Tibial nerve (tissue), 4 donors: ENCODE measurements around the gene TEC.

ENCODE experiments used
- EP300 ChIP-seq, 2 donors: sonication (generic); formaldehyde crosslinking; IDR thresholded peaks; one replicate each; pipeline ENCODE4 v1.6.1; 2017; ENCODE audit warnings: antibody characterized with exemption in 2 of 2, mild to moderate bottlenecking in 1 of 2
- POLR2A ChIP-seq, 2 donors: fragments of 450-650 bp; IDR thresholded peaks; one replicate each; pipeline ENCODE4 v1.6.1; 2017; ENCODE audit warnings: antibody characterized with exemption in 2 of 2, mild to moderate bottlenecking in 2 of 2, moderate library complexity in 2 of 2
- TF ChIP-seq, protein P1 (sequence below), 5 experiments: fragments of 200-600 bp in 3 of 5; fragments of 450-650 bp in 2 of 5; sonication (generic) in 3 of 5; IDR thresholded peaks; one replicate each; pipeline ENCODE4 v1.5.1; 2016 to 2019; ENCODE audit warnings: antibody characterized with exemption in 5 of 5, mild to moderate bottlenecking in 3 of 5, moderate library complexity in 2 of 5

DNA sequence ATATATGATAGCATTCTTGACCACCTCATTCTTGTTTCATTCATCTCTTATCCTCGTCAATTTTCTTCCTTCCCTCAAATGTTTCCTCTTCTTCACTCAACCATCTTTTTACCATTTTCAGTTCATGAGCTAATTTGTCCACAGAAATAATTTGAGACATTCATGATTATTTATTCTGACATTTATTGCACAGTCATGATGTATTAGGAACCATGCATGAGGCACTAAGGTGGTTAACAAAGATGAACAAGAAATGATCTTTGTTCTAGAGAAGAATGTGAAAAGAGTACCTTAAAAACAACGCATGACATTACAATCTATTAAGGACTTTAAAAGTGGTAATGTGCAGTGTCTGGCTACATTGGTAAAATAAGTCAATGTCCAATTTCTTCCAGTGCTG is 27.9 kb downstream of the TEC start:
- TF ChIP-seq, protein P1, sequence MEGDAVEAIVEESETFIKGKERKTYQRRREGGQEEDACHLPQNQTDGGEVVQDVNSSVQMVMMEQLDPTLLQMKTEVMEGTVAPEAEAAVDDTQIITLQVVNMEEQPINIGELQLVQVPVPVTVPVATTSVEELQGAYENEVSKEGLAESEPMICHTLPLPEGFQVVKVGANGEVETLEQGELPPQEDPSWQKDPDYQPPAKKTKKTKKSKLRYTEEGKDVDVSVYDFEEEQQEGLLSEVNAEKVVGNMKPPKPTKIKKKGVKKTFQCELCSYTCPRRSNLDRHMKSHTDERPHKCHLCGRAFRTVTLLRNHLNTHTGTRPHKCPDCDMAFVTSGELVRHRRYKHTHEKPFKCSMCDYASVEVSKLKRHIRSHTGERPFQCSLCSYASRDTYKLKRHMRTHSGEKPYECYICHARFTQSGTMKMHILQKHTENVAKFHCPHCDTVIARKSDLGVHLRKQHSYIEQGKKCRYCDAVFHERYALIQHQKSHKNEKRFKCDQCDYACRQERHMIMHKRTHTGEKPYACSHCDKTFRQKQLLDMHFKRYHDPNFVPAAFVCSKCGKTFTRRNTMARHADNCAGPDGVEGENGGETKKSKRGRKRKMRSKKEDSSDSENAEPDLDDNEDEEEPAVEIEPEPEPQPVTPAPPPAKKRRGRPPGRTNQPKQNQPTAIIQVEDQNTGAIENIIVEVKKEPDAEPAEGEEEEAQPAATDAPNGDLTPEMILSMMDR (IDR thresholded peaks at IDR 0.05) = no peak
- no peak for TF ChIP-seq EP300 (IDR thresholded peaks at IDR 0.05)
- TF ChIP-seq POLR2A (IDR thresholded peaks at IDR 0.05) = no peak
